K562 (cell line): ENCODE measurements around the gene C21orf58. TPM values are rescaled to one million over a fixed set of nuclear protein-coding genes. Genes with fewer than 3 reads are reported as not detected.
A peak's percentile ranks its signal among the peaks of the same experiment; 100 is the strongest.

ENCODE experiments used
- BCLAF1 ChIP-seq, 2 experiments: fragments of 450-650 bp in 1 of 2; IDR thresholded peaks; 2 replicates each; pipeline ENCODE4 v1.6.1; 2011 to 2017; ENCODE audit warnings: low read depth in 2 of 2, antibody characterized with exemption in 1 of 2, borderline replicate concordance in 1 of 2, low read length in 1 of 2, mild to moderate bottlenecking in 1 of 2, mixed read lengths in 1 of 2; ENCODE audit not compliant: control insufficient read depth in 1 of 2
- HNRNPL ChIP-seq: fragments of 200-400 bp; formaldehyde crosslinking; IDR thresholded peaks from 2 replicates; pipeline ENCODE4 v1.6.1; 2017; ENCODE audit warnings: low read depth, mild to moderate bottlenecking, low read length
- SP1 ChIP-seq: sonication (generic); formaldehyde crosslinking; IDR thresholded peaks from 2 replicates; pipeline ENCODE4 v1.8.1; 2022; ENCODE audit warnings: mild to moderate bottlenecking, missing genetic modification reagents
- SPI1 ChIP-seq: IDR thresholded peaks from 2 replicates; pipeline ENCODE4 v1.6.1; 2011; ENCODE audit warnings: low read depth, low read length, control low read depth, borderline replicate concordance
- ZBTB5 ChIP-seq: fragments of 450-650 bp; IDR thresholded peaks from 2 replicates; pipeline ENCODE4 v1.6.1; 2017; ENCODE audit warnings: antibody characterized with exemption
- ZNF143 ChIP-seq: sonication (generic); formaldehyde crosslinking; IDR thresholded peaks from 2 replicates; pipeline ENCODE4 v1.9.0; 2022; ENCODE audit warnings: mild to moderate bottlenecking, missing genetic modification reagents
- polyA plus RNA-seq, 8 experiments: library from polyadenylated mRNA; depleted of rRNA in 4 of 8; stranded (reverse) in 5 of 8; unstranded in 3 of 8; fragments of >200 nt; fragmentation: Nextera tagmentation in 2 of 8; fragmentation: Illumina TruSeq in 1 of 8; extraction: Ambion mirVana in 2 of 8; extraction: Trizol in 1 of 8; gene quantifications; 2 replicates each; pipeline versions ENCODE4 v1.2.1 to v1.2.3, GENCODE V29; 2011 to 2014; ENCODE audit warnings: inconsistent platforms in 1 of 8, missing spikeins in 1 of 8
- total RNA-seq, 7 experiments: library from RNA; depleted of rRNA in 6 of 7; stranded (reverse); fragments of >200 nt in 6 of 7; fragmentation: Illumina TruSeq in 2 of 7; extraction: Trizol in 2 of 7; gene quantifications; 2 replicates each; pipeline versions ENCODE4 v1.2.1 to v1.2.3, GENCODE V29; 2011 to 2021; ENCODE audit warnings: low replicate concordance in 1 of 7
- TF ChIP-seq, protein P1 (sequence below): fragments of 250-450 bp; sonication (Bioruptor Pico); IDR thresholded peaks from 2 replicates; pipeline ENCODE4 v1.8.0; 2022; ENCODE audit warnings: moderate library complexity, mild to moderate bottlenecking, inconsistent platforms

Gene C21orf58
- total and polyA plus RNA-seq, 9 of the 15 experiments (the other 6 are each of a cell fraction or from before 2014, with no cell fraction given), result 1.2 to 30.5 (median 12.4) TPM

- TF ChIP-seq BCLAF1 (IDR thresholded peaks at IDR 0.05; ENCODE audit: borderline replicate concordance in 1 of 2, control insufficient read depth in 1 of 2, low read depth in 2 of 2, low read length in 1 of 2) (0 out of 4 replicates have a peak, but pooled peaks of 1 of the 2 experiments have one; percentile 15), ZBTB5 (no peak), SP1 (CRISPR knock-in tag) (no peak), HNRNPL (no peak), SPI1 (peak; percentile 78), ZNF143 (CRISPR knock-in tag) (no peak)
- TF ChIP-seq, protein P1, sequence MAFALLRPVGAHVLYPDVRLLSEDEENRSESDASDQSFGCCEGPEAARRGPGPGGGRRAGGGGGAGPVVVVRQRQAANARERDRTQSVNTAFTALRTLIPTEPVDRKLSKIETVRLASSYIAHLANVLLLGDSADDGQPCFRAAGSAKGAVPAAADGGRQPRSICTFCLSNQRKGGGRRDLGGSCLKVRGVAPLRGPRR (CRISPR knock-in tag), result no peak
These were observed 38.9 kb downstream of the C21orf58 start (continued) for GRCh38 chr21:46284733-46285132.
